GM12892 (cell line): Measurements from ENCODE around the gene MID2.

Source experiments
- POLR2A ChIP-seq: IDR thresholded peaks from 2 replicates; pipeline ENCODE4 v1.6.1; 2011; ENCODE audit warnings: low read depth, low read length, control low read depth
- POLR2AphosphoS5 ChIP-seq: IDR thresholded peaks from 2 replicates; pipeline ENCODE4 v1.6.1; 2011; ENCODE audit warnings: low read depth, low read length, control low read depth
- TAF1 ChIP-seq: IDR thresholded peaks from 2 replicates; pipeline ENCODE4 v1.6.1; 2011; ENCODE audit warnings: low read depth, mild to moderate bottlenecking, control low read depth, low read length, borderline replicate concordance

DNA sequence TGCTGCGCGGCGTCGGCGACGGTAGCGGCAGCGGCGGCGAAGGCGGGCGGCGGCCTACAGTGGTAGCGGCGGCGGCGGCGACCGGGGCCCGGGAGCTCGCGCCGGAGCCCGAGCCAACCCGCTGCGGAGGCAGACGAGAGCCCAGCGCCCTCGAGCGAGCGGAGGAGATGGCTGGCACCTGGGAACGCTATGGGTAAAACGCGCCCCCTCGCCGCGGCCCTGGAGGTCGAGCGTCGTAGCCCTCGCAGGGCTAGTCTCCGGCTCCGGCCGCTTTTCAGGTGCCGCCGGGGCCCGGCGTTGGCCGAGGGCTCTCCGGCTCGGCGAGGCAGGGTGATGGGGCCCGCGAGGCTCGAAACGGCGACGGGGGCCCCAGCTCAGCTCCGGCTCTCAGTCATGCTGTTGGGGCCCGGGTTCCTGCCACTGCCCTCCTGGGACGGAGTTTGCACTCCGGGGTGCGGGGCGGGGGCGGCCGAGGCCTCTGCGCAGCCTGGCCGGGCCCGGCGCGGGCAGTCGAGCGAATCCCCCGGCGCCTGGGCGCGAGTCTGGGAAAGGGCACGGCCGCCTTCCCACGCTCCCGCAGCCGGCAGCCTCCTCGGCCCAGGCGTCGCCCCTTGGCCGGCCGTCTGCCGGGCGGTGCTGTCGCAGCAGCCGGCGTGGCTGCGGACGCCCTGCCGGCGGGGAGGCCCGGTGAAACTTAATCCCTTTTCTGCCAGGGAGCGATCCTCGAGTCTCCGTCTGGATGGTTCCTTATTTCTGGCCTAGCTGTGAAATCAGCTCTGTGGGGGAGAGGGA, 768 bp downstream of the MID2 start:
- TF ChIP-seq TAF1 (no peak), POLR2A (no peak), POLR2AphosphoS5 (no peak)
